WTC11 (cell line): ENCODE data around the gene MNX1. TPM values are rescaled to one million over a fixed set of nuclear protein-coding genes. Genes with fewer than 3 reads are reported as not detected.

Source experiments
- ATAC-seq: fragments of 200-7000 bp; cut with Tn5 transposase; 2 replicates; pipeline ENCODE4 v1.10.0; 2021; ENCODE audit warnings: mild to moderate bottlenecking, moderate library complexity
- CTCF ChIA-PET: fragments of 300-600 bp; sonication (Branson Sonifier 250); formaldehyde crosslinking; loops from one replicate; lab custom pipeline; 2021; ENCODE audit warnings: antibody characterized with exemption; lab: Charles Lee
- POLR2A ChIA-PET: fragments of 350-600 bp; sonication (Branson Sonifier 250); formaldehyde crosslinking; loops from one replicate; lab custom pipeline; 2021; ENCODE audit warnings: antibody characterized with exemption; lab: Charles Lee
- DNase-seq: peaks from one replicate; pipeline ENCODE4 v3.0.0; 2021; ENCODE audit warnings: low spot score
- H3K27ac Mint-ChIP-seq: 2 replicates; pipeline ENCODE4 v1.8.0; 2021; ENCODE audit warnings: mixed read lengths
- H3K27me3 Mint-ChIP-seq: 2 replicates; pipeline ENCODE4 v1.8.0; 2021; ENCODE audit warnings: low read depth, mild to moderate bottlenecking, moderate library complexity, mixed read lengths
- H3K36me3 Mint-ChIP-seq: 2 replicates; pipeline ENCODE4 v1.8.0; 2021; ENCODE audit warnings: mixed read lengths
- H3K4me1 Mint-ChIP-seq: 2 replicates; pipeline ENCODE4 v1.8.0; 2022; ENCODE audit warnings: mixed read lengths
- H3K4me3 Mint-ChIP-seq: 2 replicates; pipeline ENCODE4 v1.8.0; 2021; ENCODE audit warnings: mild to moderate bottlenecking, moderate library complexity, mixed read lengths
- H3K9me3 Mint-ChIP-seq: 2 replicates; pipeline ENCODE4 v1.8.0; 2021; ENCODE audit warnings: mixed read lengths
- FOXJ3 ChIP-seq: sonication (generic); formaldehyde crosslinking; IDR thresholded peaks from 2 replicates; pipeline ENCODE4 v1.9.0; 2021; ENCODE audit warnings: missing genetic modification reagents, mild to moderate bottlenecking, borderline replicate concordance
- JAZF1 ChIP-seq: fragments of 250-450 bp; sonication (Bioruptor Pico); IDR thresholded peaks from 2 replicates; pipeline ENCODE4 v1.9.0; 2021; ENCODE audit warnings: moderate library complexity, mild to moderate bottlenecking, inconsistent platforms
- KAT7 ChIP-seq: sonication (generic); formaldehyde crosslinking; IDR thresholded peaks from 2 replicates; pipeline ENCODE4 v1.8.1; 2023; ENCODE audit warnings: missing genetic modification reagents, mild to moderate bottlenecking, borderline replicate concordance
- MXD4 ChIP-seq: fragments of 250-450 bp; sonication (Bioruptor Pico); IDR thresholded peaks from 2 replicates; pipeline ENCODE4 v1.8.0; 2021; ENCODE audit warnings: mild to moderate bottlenecking, moderate library complexity, borderline replicate concordance
- MYBL2 ChIP-seq: sonication (generic); formaldehyde crosslinking; IDR thresholded peaks from 2 replicates; pipeline ENCODE4 v1.8.1; 2023; ENCODE audit warnings: mild to moderate bottlenecking, moderate library complexity, missing genetic modification reagents
- NFATC4 ChIP-seq: fragments of 250-450 bp; sonication (Bioruptor Pico); IDR thresholded peaks from 2 replicates; pipeline ENCODE4 v1.9.0; 2021; ENCODE audit warnings: mild to moderate bottlenecking
- TEAD1 ChIP-seq: sonication (generic); formaldehyde crosslinking; IDR thresholded peaks from 2 replicates; pipeline ENCODE4 v1.8.0; 2022; ENCODE audit warnings: mild to moderate bottlenecking, missing genetic modification reagents
- TEAD4 ChIP-seq: sonication (generic); formaldehyde crosslinking; IDR thresholded peaks from 2 replicates; pipeline ENCODE4 v1.8.0; 2022; ENCODE audit warnings: mild to moderate bottlenecking, missing genetic modification reagents
- ZNF232 ChIP-seq: sonication (generic); formaldehyde crosslinking; IDR thresholded peaks from 2 replicates; pipeline ENCODE4 v1.8.0; 2022; ENCODE audit warnings: mild to moderate bottlenecking, missing genetic modification reagents
- total RNA-seq: library from RNA; stranded (reverse); gene quantifications from 3 replicates; pipeline ENCODE4 v1.2.3, GENCODE V29; 2021
- TF ChIP-seq, protein P1 (sequence below): fragments of 250-450 bp; sonication (Bioruptor Pico); IDR thresholded peaks from 2 replicates; pipeline ENCODE4 v1.8.0; 2021; ENCODE audit warnings: mild to moderate bottlenecking
- TF ChIP-seq, protein P2 (sequence below): sonication (generic); formaldehyde crosslinking; IDR thresholded peaks from 2 replicates; pipeline ENCODE4 v1.8.0; 2022; ENCODE audit warnings: mild to moderate bottlenecking, missing genetic modification reagents
- TF ChIP-seq, protein P3 (sequence below): sonication (generic); formaldehyde crosslinking; IDR thresholded peaks from 2 replicates; pipeline ENCODE4 v1.8.1; 2022; ENCODE audit warnings: missing genetic modification reagents, borderline replicate concordance
- TF ChIP-seq, protein P4 (sequence below): sonication (generic); formaldehyde crosslinking; IDR thresholded peaks from 2 replicates; pipeline ENCODE4 v1.8.0; 2023; ENCODE audit warnings: mild to moderate bottlenecking, missing genetic modification reagents
- TF ChIP-seq, protein P5 (sequence below): sonication (generic); formaldehyde crosslinking; IDR thresholded peaks from 2 replicates; pipeline ENCODE4 v1.8.1; 2022; ENCODE audit warnings: mild to moderate bottlenecking, moderate library complexity, missing genetic modification reagents
- TF ChIP-seq, protein P6 (sequence below): sonication (generic); formaldehyde crosslinking; IDR thresholded peaks from 2 replicates; pipeline ENCODE4 v1.8.1; 2023; ENCODE audit warnings: mild to moderate bottlenecking, missing genetic modification reagents
- TF ChIP-seq, protein P7 (sequence below): fragments of 250-450 bp; sonication (Bioruptor Pico); IDR thresholded peaks from 2 replicates; pipeline ENCODE4 v2.1.2; 2022; ENCODE audit warnings: mild to moderate bottlenecking, moderate library complexity
- TF ChIP-seq, protein P8 (sequence below): sonication (generic); formaldehyde crosslinking; IDR thresholded peaks from 2 replicates; pipeline ENCODE4 v1.8.1; 2023; ENCODE audit warnings: mild to moderate bottlenecking, moderate library complexity, missing genetic modification reagents

The MNX1 gene
- total RNA-seq, 1 experiment from 2014 or later: 0.46 TPM

DNA sequence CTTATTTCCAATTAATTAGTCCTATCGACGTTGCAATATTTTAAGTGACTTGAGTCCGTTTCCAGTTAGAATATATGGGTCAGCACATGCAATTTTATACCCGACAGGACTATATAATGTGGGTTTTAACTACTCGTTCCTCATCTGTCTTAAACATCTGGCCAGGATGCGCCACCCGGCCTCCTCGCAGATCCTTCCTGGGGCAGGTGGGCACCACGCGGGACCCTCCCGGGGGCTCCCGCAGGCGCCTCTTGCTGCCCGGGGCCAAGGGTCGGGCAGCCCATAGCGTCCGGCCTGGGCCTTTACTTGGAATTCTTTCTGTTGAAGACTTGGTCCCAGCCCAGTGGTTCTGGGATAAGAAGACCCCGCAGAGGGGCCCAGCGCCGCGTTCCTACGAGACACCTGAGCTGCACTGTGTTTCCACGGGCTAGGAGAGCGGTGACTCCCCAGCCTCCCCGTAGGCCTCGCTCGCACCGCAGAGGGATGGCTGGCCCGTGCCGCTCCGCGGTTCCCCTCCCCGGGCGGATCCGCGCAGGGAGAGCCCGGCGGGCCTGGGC lies 10.1 kb upstream of the MNX1 start:
- Mint-ChIP-seq H3K36me3 (no peaks in the 10 kb centered on the region), H3K4me1 (peaks cover 40% of the 10 kb centered on the region), H3K4me3 (no peak overlapping the region), H3K27me3 (peaks cover 100% of the 10 kb centered on the region), H3K9me3 (no peaks in the 10 kb centered on the region), H3K27ac (no peak overlapping the region)
- DNase-seq (no peak), ATAC-seq (peak; percentile 11)
- ChIA-PET POLR2A (no interaction called here), CTCF (interaction anchor here (1.3 to 1.7 kb wide), 2 partner anchors 12 to 20 kb away, joined by 3 to 4 read pairs; no protein-coding TSS in a partner anchor)
- TF ChIP-seq NFATC4 (CRISPR knock-in tag) (no peak), ZNF232 (no peak), TEAD4 (CRISPR knock-in tag) (no peak), KAT7 (CRISPR knock-in tag) (no peak), TEAD1 (CRISPR knock-in tag) (no peak), FOXJ3 (no peak)
- TF ChIP-seq, protein P1, sequence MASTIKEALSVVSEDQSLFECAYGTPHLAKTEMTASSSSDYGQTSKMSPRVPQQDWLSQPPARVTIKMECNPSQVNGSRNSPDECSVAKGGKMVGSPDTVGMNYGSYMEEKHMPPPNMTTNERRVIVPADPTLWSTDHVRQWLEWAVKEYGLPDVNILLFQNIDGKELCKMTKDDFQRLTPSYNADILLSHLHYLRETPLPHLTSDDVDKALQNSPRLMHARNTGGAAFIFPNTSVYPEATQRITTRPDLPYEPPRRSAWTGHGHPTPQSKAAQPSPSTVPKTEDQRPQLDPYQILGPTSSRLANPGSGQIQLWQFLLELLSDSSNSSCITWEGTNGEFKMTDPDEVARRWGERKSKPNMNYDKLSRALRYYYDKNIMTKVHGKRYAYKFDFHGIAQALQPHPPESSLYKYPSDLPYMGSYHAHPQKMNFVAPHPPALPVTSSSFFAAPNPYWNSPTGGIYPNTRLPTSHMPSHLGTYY (CRISPR knock-in tag): no peak
- TF ChIP-seq, protein P2, sequence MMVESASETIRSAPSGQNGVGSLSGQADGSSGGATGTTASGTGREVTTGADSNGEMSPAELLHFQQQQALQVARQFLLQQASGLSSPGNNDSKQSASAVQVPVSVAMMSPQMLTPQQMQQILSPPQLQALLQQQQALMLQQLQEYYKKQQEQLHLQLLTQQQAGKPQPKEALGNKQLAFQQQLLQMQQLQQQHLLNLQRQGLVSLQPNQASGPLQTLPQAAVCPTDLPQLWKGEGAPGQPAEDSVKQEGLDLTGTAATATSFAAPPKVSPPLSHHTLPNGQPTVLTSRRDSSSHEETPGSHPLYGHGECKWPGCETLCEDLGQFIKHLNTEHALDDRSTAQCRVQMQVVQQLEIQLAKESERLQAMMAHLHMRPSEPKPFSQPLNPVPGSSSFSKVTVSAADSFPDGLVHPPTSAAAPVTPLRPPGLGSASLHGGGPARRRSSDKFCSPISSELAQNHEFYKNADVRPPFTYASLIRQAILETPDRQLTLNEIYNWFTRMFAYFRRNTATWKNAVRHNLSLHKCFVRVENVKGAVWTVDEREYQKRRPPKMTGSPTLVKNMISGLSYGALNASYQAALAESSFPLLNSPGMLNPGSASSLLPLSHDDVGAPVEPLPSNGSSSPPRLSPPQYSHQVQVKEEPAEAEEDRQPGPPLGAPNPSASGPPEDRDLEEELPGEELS: no peak
- TF ChIP-seq, protein P3, sequence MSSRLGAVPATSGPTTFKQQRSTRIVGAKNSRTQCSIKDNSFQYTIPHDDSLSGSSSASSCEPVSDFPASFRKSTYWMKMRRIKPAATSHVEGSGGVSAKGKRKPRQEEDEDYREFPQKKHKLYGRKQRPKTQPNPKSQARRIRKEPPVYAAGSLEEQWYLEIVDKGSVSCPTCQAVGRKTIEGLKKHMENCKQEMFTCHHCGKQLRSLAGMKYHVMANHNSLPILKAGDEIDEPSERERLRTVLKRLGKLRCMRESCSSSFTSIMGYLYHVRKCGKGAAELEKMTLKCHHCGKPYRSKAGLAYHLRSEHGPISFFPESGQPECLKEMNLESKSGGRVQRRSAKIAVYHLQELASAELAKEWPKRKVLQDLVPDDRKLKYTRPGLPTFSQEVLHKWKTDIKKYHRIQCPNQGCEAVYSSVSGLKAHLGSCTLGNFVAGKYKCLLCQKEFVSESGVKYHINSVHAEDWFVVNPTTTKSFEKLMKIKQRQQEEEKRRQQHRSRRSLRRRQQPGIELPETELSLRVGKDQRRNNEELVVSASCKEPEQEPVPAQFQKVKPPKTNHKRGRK (CRISPR knock-in tag): no peak
- TF ChIP-seq, protein P4, sequence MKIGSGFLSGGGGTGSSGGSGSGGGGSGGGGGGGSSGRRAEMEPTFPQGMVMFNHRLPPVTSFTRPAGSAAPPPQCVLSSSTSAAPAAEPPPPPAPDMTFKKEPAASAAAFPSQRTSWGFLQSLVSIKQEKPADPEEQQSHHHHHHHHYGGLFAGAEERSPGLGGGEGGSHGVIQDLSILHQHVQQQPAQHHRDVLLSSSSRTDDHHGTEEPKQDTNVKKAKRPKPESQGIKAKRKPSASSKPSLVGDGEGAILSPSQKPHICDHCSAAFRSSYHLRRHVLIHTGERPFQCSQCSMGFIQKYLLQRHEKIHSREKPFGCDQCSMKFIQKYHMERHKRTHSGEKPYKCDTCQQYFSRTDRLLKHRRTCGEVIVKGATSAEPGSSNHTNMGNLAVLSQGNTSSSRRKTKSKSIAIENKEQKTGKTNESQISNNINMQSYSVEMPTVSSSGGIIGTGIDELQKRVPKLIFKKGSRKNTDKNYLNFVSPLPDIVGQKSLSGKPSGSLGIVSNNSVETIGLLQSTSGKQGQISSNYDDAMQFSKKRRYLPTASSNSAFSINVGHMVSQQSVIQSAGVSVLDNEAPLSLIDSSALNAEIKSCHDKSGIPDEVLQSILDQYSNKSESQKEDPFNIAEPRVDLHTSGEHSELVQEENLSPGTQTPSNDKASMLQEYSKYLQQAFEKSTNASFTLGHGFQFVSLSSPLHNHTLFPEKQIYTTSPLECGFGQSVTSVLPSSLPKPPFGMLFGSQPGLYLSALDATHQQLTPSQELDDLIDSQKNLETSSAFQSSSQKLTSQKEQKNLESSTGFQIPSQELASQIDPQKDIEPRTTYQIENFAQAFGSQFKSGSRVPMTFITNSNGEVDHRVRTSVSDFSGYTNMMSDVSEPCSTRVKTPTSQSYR: no peak
- TF ChIP-seq, protein P5, sequence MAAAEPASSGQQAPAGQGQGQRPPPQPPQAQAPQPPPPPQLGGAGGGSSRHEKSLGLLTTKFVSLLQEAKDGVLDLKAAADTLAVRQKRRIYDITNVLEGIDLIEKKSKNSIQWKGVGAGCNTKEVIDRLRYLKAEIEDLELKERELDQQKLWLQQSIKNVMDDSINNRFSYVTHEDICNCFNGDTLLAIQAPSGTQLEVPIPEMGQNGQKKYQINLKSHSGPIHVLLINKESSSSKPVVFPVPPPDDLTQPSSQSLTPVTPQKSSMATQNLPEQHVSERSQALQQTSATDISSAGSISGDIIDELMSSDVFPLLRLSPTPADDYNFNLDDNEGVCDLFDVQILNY: no peak

DNA sequence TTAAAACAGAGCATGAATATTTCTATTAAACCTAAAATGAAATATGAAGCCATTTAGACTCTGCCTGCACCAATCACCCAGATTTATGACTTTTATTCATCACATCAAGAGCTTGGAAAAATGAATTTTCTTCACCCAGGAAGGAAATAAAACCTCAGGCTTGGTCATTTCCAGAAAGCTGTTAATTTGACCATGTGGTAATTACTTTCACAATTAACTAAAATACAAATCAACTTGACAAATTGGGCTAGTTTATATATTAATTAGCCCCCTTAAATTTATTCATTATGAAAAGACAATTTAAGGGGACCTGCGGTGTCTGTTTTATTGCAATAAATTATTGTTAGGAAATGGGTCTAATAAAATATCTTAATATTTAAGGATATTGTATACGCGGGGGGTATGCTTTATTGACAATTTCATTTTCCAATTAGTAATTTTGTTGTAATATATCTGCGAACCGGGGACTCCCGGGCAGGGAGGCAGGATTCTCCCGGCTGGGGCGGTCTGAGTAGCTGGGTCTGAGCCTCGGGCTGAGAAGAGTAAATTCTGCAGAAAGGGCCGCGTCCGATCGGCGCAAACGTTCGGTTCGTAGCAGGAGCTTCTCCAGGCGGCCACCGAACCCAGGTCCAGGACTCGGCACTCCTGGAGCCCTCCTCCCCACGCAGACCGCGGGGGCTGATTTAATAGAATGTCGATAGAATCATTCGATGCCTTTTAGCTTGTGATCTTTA lies 9.4 kb upstream of the MNX1 start:
- Mint-ChIP-seq H3K4me1 (peaks cover 47% of the 10 kb centered on the region), H3K27ac (no peak overlapping the region), H3K9me3 (no peaks in the 10 kb centered on the region), H3K36me3 (no peaks in the 10 kb centered on the region), H3K27me3 (peaks cover 100% of the 10 kb centered on the region), H3K4me3 (no peak overlapping the region)
- DNase-seq (no peak), ATAC-seq (no peak)
- ChIA-PET POLR2A (no interaction called here), CTCF (interaction anchor here (1.2 to 1.4 kb wide), 3 partner anchors 9 to 19 kb away, joined by 3 to 5 read pairs (median 4); partner anchors contain the start of gene MNX1)
- TF ChIP-seq MXD4 (CRISPR knock-in tag): no peak
- TF ChIP-seq, protein P6, sequence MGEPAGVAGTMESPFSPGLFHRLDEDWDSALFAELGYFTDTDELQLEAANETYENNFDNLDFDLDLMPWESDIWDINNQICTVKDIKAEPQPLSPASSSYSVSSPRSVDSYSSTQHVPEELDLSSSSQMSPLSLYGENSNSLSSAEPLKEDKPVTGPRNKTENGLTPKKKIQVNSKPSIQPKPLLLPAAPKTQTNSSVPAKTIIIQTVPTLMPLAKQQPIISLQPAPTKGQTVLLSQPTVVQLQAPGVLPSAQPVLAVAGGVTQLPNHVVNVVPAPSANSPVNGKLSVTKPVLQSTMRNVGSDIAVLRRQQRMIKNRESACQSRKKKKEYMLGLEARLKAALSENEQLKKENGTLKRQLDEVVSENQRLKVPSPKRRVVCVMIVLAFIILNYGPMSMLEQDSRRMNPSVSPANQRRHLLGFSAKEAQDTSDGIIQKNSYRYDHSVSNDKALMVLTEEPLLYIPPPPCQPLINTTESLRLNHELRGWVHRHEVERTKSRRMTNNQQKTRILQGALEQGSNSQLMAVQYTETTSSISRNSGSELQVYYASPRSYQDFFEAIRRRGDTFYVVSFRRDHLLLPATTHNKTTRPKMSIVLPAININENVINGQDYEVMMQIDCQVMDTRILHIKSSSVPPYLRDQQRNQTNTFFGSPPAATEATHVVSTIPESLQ (CRISPR knock-in tag): no peak
- TF ChIP-seq, protein P7, sequence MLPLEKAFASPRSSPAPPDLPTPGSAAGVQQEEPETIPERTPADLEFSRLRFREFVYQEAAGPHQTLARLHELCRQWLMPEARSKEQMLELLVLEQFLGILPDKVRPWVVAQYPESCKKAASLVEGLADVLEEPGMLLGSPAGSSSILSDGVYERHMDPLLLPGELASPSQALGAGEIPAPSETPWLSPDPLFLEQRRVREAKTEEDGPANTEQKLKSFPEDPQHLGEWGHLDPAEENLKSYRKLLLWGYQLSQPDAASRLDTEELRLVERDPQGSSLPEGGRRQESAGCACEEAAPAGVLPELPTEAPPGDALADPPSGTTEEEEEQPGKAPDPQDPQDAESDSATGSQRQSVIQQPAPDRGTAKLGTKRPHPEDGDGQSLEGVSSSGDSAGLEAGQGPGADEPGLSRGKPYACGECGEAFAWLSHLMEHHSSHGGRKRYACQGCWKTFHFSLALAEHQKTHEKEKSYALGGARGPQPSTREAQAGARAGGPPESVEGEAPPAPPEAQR (CRISPR knock-in tag): no peak
- TF ChIP-seq, protein P8, sequence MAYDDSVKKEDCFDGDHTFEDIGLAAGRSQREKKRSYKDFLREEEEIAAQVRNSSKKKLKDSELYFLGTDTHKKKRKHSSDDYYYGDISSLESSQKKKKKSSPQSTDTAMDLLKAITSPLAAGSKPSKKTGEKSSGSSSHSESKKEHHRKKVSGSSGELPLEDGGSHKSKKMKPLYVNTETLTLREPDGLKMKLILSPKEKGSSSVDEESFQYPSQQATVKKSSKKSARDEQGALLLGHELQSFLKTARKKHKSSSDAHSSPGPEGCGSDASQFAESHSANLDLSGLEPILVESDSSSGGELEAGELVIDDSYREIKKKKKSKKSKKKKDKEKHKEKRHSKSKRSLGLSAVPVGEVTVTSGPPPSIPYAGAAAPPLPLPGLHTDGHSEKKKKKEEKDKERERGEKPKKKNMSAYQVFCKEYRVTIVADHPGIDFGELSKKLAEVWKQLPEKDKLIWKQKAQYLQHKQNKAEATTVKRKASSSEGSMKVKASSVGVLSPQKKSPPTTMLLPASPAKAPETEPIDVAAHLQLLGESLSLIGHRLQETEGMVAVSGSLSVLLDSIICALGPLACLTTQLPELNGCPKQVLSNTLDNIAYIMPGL: no peak
- no peak for TF ChIP-seq MYBL2 (CRISPR knock-in tag)
- TF ChIP-seq JAZF1 (CRISPR knock-in tag): no peak
- no peak for TF ChIP-seq TEAD4 (CRISPR knock-in tag)
- no peak for TF ChIP-seq KAT7 (CRISPR knock-in tag)
